DOHH2 (cell line): Measurements from ENCODE around the gene CNKSR3.

Experiments
- H3F3A ChIP-seq: fragments of 200-600 bp; sonication (generic), shearing (Covaris generic); 2 replicates; pipeline ENCODE4 v1.6.0; 2016; ENCODE audit warnings: antibody characterized with exemption, mild to moderate bottlenecking; ENCODE audit not compliant: control insufficient read depth, insufficient read depth
- H3K27ac ChIP-seq: fragments of 200-600 bp; sonication (generic); 2 replicates; pipeline ENCODE4 v1.5.1; 2014; ENCODE audit warnings: low read depth, mild to moderate bottlenecking, low read length, moderate library complexity
- H3K27me3 ChIP-seq: fragments of 200-600 bp; sonication (generic); 2 replicates; pipeline ENCODE4 v1.6.1; 2014; ENCODE audit warnings: mild to moderate bottlenecking, low read length, mixed read lengths; ENCODE audit not compliant: control insufficient read depth
- H3K36me3 ChIP-seq: fragments of 200-600 bp; sonication (generic); 2 replicates; pipeline ENCODE4 v1.6.1; 2014; ENCODE audit warnings: mild to moderate bottlenecking, low read length, moderate library complexity, mixed read lengths; ENCODE audit not compliant: control insufficient read depth
- H3K4me1 ChIP-seq: fragments of 200-600 bp; sonication (generic); 2 replicates; pipeline ENCODE4 v1.6.1; 2014; ENCODE audit warnings: mild to moderate bottlenecking, low read length, mixed read lengths; ENCODE audit not compliant: control insufficient read depth
- H3K4me2 ChIP-seq: fragments of 200-600 bp; sonication (generic); 2 replicates; pipeline ENCODE4 v1.6.0; 2014; ENCODE audit warnings: mild to moderate bottlenecking, low read length, moderate library complexity
- H3K4me3 ChIP-seq: fragments of 200-600 bp; sonication (generic); 2 replicates; pipeline ENCODE4 v1.5.1; 2014; ENCODE audit warnings: mild to moderate bottlenecking, low read length, mixed read lengths
- H3K79me2 ChIP-seq: fragments of 200-600 bp; sonication (generic); 2 replicates; pipeline ENCODE4 v1.6.1; 2014; ENCODE audit warnings: mild to moderate bottlenecking, low read length, mixed read lengths; ENCODE audit not compliant: control insufficient read depth
- H3K9me2 ChIP-seq: fragments of 200-600 bp; sonication (generic); replicated peaks from 2 replicates; pipeline ENCODE4 v1.6.1; 2014; ENCODE audit warnings: mild to moderate bottlenecking, low read length, mixed read lengths; ENCODE audit not compliant: control insufficient read depth
- H3K9me3 ChIP-seq: fragments of 200-600 bp; sonication (generic); 2 replicates; pipeline ENCODE4 v1.6.1; 2014; ENCODE audit warnings: antibody characterized with exemption, low read length, mixed read lengths; ENCODE audit not compliant: control insufficient read depth, insufficient read depth
- H4K20me1 ChIP-seq: fragments of 200-600 bp; sonication (generic); 2 replicates; pipeline ENCODE4 v1.6.0; 2014; ENCODE audit warnings: low read depth, mild to moderate bottlenecking, antibody characterized with exemption, low read length, moderate library complexity; ENCODE audit not compliant: control insufficient read depth, insufficient read depth
- EZH2phosphoT487 ChIP-seq: fragments of 200-600 bp; sonication (generic); IDR thresholded peaks from 2 replicates; pipeline ENCODE4 v1.6.1; 2017; ENCODE audit warnings: borderline replicate concordance, mild to moderate bottlenecking, antibody characterized with exemption, low read length, moderate library complexity, mixed read lengths
- TF ChIP-seq, protein P1 (sequence below): fragments of 200-600 bp; sonication (generic); IDR thresholded peaks from one replicate; pipeline ENCODE4 v1.5.1; 2014; ENCODE audit warnings: antibody characterized with exemption, mild to moderate bottlenecking, low read depth, low read length; ENCODE audit not compliant: poor library complexity, severe bottlenecking

CNKSR3 gene

DNA sequence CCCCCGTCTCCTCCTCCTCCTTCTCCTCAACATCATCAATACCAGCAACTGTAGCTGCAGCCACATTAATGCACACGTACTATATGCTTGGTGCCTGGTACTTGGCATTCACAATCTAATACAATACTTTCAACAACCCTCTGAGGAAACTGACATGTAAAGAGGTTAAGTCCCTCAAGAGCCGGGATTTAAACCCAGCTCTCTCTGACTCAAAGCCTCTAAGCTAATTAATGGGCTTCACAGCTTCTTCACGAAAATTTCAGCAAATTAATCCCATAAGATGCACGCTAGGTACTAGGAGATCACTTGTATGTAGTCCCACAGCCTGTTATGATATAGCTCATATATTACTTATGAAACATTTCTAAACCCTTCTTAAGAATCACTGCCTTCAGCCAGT, 80.8 kb downstream of the CNKSR3 start:
- H3K27ac ChIP-seq, result no peak overlapping the region
- no peaks in the 10 kb centered on the region for H3K36me3 ChIP-seq
- TF ChIP-seq, protein P1, sequence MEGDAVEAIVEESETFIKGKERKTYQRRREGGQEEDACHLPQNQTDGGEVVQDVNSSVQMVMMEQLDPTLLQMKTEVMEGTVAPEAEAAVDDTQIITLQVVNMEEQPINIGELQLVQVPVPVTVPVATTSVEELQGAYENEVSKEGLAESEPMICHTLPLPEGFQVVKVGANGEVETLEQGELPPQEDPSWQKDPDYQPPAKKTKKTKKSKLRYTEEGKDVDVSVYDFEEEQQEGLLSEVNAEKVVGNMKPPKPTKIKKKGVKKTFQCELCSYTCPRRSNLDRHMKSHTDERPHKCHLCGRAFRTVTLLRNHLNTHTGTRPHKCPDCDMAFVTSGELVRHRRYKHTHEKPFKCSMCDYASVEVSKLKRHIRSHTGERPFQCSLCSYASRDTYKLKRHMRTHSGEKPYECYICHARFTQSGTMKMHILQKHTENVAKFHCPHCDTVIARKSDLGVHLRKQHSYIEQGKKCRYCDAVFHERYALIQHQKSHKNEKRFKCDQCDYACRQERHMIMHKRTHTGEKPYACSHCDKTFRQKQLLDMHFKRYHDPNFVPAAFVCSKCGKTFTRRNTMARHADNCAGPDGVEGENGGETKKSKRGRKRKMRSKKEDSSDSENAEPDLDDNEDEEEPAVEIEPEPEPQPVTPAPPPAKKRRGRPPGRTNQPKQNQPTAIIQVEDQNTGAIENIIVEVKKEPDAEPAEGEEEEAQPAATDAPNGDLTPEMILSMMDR, result no peak
- TF ChIP-seq EZH2phosphoT487, result no peak
- no peaks in the 10 kb centered on the region for H3K79me2 ChIP-seq
- H3K27me3 ChIP-seq, result no peaks in the 10 kb centered on the region
- H3K9me3 ChIP-seq, result no peaks in the 10 kb centered on the region
- H4K20me1 ChIP-seq, result no peaks in the 10 kb centered on the region
- no peak overlapping the region for H3K4me2 ChIP-seq
- H3K9me2 ChIP-seq, result no peaks in the 10 kb centered on the region
- H3F3A ChIP-seq, result no peaks in the 10 kb centered on the region
- H3K4me1 ChIP-seq, result no peaks in the 10 kb centered on the region
- no peak overlapping the region for H3K4me3 ChIP-seq

DNA sequence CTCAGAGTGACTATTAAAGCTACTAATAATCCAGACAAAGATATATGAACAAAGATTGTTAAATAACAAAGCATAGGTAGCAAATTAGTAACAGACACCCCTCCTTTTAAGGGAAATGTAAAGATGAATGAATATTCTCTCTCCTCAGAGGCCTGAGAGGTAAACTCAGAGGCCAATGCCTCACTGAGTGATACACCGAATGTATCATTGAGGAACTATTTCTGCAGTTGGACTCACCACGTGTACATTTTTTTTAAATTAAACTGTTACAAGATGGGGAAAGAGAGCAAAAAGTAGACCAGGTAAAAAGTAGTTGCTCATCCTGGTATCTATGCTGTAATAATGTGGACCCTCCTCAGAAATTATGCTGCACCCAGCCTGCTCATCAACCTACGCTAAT, 81.6 kb downstream of the CNKSR3 start:
- H3K4me3 ChIP-seq, result no peak overlapping the region
- no peaks in the 10 kb centered on the region for H3K4me1 ChIP-seq
- H4K20me1 ChIP-seq, result no peaks in the 10 kb centered on the region
- no peaks in the 10 kb centered on the region for H3K9me3 ChIP-seq
- no peaks in the 10 kb centered on the region for H3K79me2 ChIP-seq
- TF ChIP-seq, protein P1, result no peak
- TF ChIP-seq EZH2phosphoT487, result no peak
- no peaks in the 10 kb centered on the region for H3K27me3 ChIP-seq
- no peak overlapping the region for H3K27ac ChIP-seq
- no peaks in the 10 kb centered on the region for H3F3A ChIP-seq
- no peaks in the 10 kb centered on the region for H3K36me3 ChIP-seq
- no peaks in the 10 kb centered on the region for H3K9me2 ChIP-seq
- H3K4me2 ChIP-seq, result no peak overlapping the region

DNA sequence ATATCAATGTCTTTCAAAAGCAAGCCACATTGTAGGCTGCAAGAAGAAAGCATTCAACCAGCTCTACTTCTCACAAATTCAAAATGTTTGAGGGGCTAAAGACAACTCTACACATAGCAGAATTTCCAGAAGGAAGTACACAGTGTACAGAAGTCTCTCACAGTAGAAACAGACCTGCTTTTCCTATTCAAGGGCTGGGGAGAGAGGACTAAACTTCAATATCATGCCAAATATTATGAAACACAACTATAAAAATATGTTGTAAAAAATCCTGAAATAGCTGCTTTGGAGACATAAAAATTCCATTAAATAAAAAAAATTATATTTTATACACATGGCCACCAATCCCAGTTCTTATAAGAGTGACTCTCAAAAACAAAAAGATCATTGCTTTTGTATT, 83.0 kb downstream of the CNKSR3 start:
- Histone ChIP-seq H3K27ac (no peak overlapping the region), H3K4me2 (no peak overlapping the region), H3K4me3 (no peak overlapping the region), H3K9me3 (no peaks in the 10 kb centered on the region), H3K9me2 (no peaks in the 10 kb centered on the region), H3K4me1 (no peaks in the 10 kb centered on the region), H3K27me3 (no peaks in the 10 kb centered on the region), H3K36me3 (no peaks in the 10 kb centered on the region), H3K79me2 (no peaks in the 10 kb centered on the region), H4K20me1 (no peaks in the 10 kb centered on the region), H3F3A (no peaks in the 10 kb centered on the region)
- TF ChIP-seq, protein P1, result no peak
- no peak for TF ChIP-seq EZH2phosphoT487

DNA sequence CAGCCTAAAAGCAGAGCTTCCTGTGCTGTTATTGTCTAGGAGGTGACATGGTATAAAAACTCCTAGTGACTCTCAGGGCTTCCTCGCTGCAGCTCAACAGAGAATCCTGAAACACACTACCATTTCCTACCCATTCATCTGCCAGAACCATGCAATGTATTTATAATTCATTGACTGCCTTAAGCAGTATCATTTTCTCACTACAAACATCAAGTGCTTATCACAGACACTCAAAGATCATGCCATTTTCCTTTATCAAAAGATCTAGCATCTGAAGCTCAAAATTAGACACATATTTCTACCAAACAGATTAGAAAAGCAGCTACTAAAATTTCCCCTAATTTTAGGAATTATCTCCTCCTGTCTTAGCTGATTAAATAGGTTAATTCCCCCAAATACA, 83.5 kb downstream of the CNKSR3 start:
- Histone ChIP-seq H3K9me3 (no peaks in the 10 kb centered on the region), H3K36me3 (no peaks in the 10 kb centered on the region), H3F3A (no peaks in the 10 kb centered on the region), H3K4me1 (no peaks in the 10 kb centered on the region), H3K27me3 (no peaks in the 10 kb centered on the region), H4K20me1 (no peaks in the 10 kb centered on the region), H3K9me2 (no peaks in the 10 kb centered on the region), H3K4me2 (no peak overlapping the region), H3K27ac (no peak overlapping the region), H3K4me3 (no peak overlapping the region), H3K79me2 (no peaks in the 10 kb centered on the region)
- TF ChIP-seq, protein P1, result no peak
- TF ChIP-seq EZH2phosphoT487, result no peak
